DOHH2 (cell line): ENCODE measurements around the gene C3orf20.

Experiments
- H3F3A ChIP-seq: fragments of 200-600 bp; sonication (generic), shearing (Covaris generic); 2 replicates; pipeline ENCODE4 v1.6.0; 2016; ENCODE audit warnings: antibody characterized with exemption, mild to moderate bottlenecking; ENCODE audit not compliant: control insufficient read depth, insufficient read depth
- H3K27ac ChIP-seq: fragments of 200-600 bp; sonication (generic); 2 replicates; pipeline ENCODE4 v1.5.1; 2014; ENCODE audit warnings: low read depth, mild to moderate bottlenecking, low read length, moderate library complexity
- H3K27me3 ChIP-seq: fragments of 200-600 bp; sonication (generic); 2 replicates; pipeline ENCODE4 v1.6.1; 2014; ENCODE audit warnings: mild to moderate bottlenecking, low read length, mixed read lengths; ENCODE audit not compliant: control insufficient read depth
- H3K36me3 ChIP-seq: fragments of 200-600 bp; sonication (generic); 2 replicates; pipeline ENCODE4 v1.6.1; 2014; ENCODE audit warnings: mild to moderate bottlenecking, low read length, moderate library complexity, mixed read lengths; ENCODE audit not compliant: control insufficient read depth
- H3K4me1 ChIP-seq: fragments of 200-600 bp; sonication (generic); 2 replicates; pipeline ENCODE4 v1.6.1; 2014; ENCODE audit warnings: mild to moderate bottlenecking, low read length, mixed read lengths; ENCODE audit not compliant: control insufficient read depth
- H3K4me2 ChIP-seq: fragments of 200-600 bp; sonication (generic); 2 replicates; pipeline ENCODE4 v1.6.0; 2014; ENCODE audit warnings: mild to moderate bottlenecking, low read length, moderate library complexity
- H3K4me3 ChIP-seq: fragments of 200-600 bp; sonication (generic); 2 replicates; pipeline ENCODE4 v1.5.1; 2014; ENCODE audit warnings: mild to moderate bottlenecking, low read length, mixed read lengths
- H3K79me2 ChIP-seq: fragments of 200-600 bp; sonication (generic); 2 replicates; pipeline ENCODE4 v1.6.1; 2014; ENCODE audit warnings: mild to moderate bottlenecking, low read length, mixed read lengths; ENCODE audit not compliant: control insufficient read depth
- H3K9me2 ChIP-seq: fragments of 200-600 bp; sonication (generic); replicated peaks from 2 replicates; pipeline ENCODE4 v1.6.1; 2014; ENCODE audit warnings: mild to moderate bottlenecking, low read length, mixed read lengths; ENCODE audit not compliant: control insufficient read depth
- H3K9me3 ChIP-seq: fragments of 200-600 bp; sonication (generic); 2 replicates; pipeline ENCODE4 v1.6.1; 2014; ENCODE audit warnings: antibody characterized with exemption, low read length, mixed read lengths; ENCODE audit not compliant: control insufficient read depth, insufficient read depth
- H4K20me1 ChIP-seq: fragments of 200-600 bp; sonication (generic); 2 replicates; pipeline ENCODE4 v1.6.0; 2014; ENCODE audit warnings: low read depth, mild to moderate bottlenecking, antibody characterized with exemption, low read length, moderate library complexity; ENCODE audit not compliant: control insufficient read depth, insufficient read depth
- CTCF ChIP-seq: fragments of 200-600 bp; sonication (generic); IDR thresholded peaks from one replicate; pipeline ENCODE4 v1.5.1; 2014; ENCODE audit warnings: antibody characterized with exemption, mild to moderate bottlenecking, low read depth, low read length; ENCODE audit not compliant: poor library complexity, severe bottlenecking
- EZH2phosphoT487 ChIP-seq: fragments of 200-600 bp; sonication (generic); IDR thresholded peaks from 2 replicates; pipeline ENCODE4 v1.6.1; 2017; ENCODE audit warnings: borderline replicate concordance, mild to moderate bottlenecking, antibody characterized with exemption, low read length, moderate library complexity, mixed read lengths

C3orf20 gene

GRCh38 chr3:14814411-14814871 is 139.5 kb downstream of the C3orf20 start:
- Histone ChIP-seq H3K27ac (no peak overlapping the region), H3K4me2 (no peak overlapping the region)
- TF ChIP-seq CTCF: no peak
- TF ChIP-seq EZH2phosphoT487: no peak

DNA sequence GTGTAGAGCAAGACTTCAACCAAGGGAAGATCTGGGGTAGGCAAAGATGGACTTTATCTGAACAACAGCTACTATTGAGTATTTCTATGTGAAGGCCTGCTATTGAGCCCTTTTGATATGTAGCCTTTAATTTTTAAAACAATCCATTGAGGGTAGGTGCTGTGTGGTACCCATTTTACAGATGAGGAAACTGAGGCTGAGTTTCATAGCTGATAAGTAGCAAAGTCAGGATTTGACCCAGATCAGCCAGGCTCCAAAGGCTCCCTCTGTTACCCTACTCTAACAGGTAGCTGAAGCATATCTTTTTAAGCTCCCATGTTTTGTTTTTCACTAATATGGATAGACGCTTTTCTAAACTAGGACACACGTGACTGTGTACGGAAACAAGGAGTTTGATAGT is 141.4 kb downstream of the C3orf20 start:
- H3K9me3 ChIP-seq: no peaks in the 10 kb centered on the region
- H3K4me1 ChIP-seq: no peaks in the 10 kb centered on the region
- H3K36me3 ChIP-seq: no peaks in the 10 kb centered on the region
- no peaks in the 10 kb centered on the region for H3K9me2 ChIP-seq
- peaks cover 18% of the 10 kb centered on the region for H3K27me3 ChIP-seq
- no peaks in the 10 kb centered on the region for H3K79me2 ChIP-seq
- no peak overlapping the region for H3K4me2 ChIP-seq
- H3F3A ChIP-seq: no peaks in the 10 kb centered on the region
- H3K27ac ChIP-seq: no peak overlapping the region
- H4K20me1 ChIP-seq: no peaks in the 10 kb centered on the region
- H3K4me3 ChIP-seq: no peak overlapping the region
- TF ChIP-seq EZH2phosphoT487 (no peak), CTCF (no peak)

More at GRCh38 chr3:14814411-14814871, 139.5 kb downstream of the C3orf20 start:
- Histone ChIP-seq H4K20me1 (no peaks in the 10 kb centered on the region), H3K4me3 (no peak overlapping the region), H3K9me2 (no peaks in the 10 kb centered on the region), H3K27me3 (peaks cover 18% of the 10 kb centered on the region), H3K9me3 (no peaks in the 10 kb centered on the region), H3K79me2 (no peaks in the 10 kb centered on the region), H3K4me1 (no peaks in the 10 kb centered on the region), H3K36me3 (no peaks in the 10 kb centered on the region), H3F3A (no peaks in the 10 kb centered on the region)

DNA sequence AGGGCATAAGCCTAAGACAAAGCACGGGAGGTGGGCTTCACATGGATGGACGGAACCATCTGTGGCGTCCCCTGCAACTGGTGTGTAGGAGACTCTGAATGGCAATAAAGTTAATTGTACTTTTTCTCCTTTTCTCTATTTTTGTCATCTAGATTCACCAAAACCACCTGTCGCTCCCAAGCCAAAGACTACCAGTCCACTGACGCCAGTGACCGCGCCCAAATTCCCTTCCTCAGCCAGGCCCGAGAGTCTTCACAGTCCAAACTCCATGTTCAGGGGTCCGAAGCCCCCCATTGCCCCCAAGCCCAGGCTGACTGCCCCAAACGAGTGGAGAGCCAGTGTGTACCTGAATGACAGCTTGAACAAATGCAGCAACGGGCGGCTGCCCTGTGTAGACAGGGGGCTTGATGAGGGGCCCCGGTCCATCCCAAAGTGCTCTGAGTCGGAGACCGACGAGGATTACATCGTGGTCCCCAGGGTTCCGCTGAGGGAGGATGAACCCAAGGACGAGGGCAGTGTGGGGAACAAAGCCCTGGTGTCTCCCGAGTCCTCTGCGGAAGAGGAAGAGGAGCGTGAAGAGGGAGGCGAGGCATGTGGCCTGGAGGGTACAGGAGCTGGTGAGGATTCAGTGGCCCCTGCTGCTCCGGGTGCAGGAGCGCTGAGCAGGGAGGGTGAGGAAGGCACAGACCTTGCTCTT is 144.0 kb downstream of the C3orf20 start, which contains the start of gene FGD5:
Gene FGD5, plus strand, starts transcription at position 159 of the 697 bp plus-strand sequence. Its CDS starts 110 bp downstream, at position 269.
- Histone ChIP-seq H3K4me1 (no peaks in the 10 kb centered on the region), H3K9me2 (no peaks in the 10 kb centered on the region), H3K79me2 (no peaks in the 10 kb centered on the region), H3K27ac (no peak within 1 kb of the TSS), H3K36me3 (no peaks in the 10 kb centered on the region), H4K20me1 (no peaks in the 10 kb centered on the region), H3K27me3 (peaks cover 22% of the 10 kb centered on the region), H3K4me2 (no peak within 1 kb of the TSS), H3K4me3 (no peak within 1 kb of the TSS), H3F3A (no peaks in the 10 kb centered on the region), H3K9me3 (no peaks in the 10 kb centered on the region)
- TF ChIP-seq CTCF (no peak), EZH2phosphoT487 (no peak)
